ENCODE results near the gene AIG1.

AIG1 gene

GRCh38 chr6:143117108-143117507, 56.4 kb downstream of the AIG1 start:
- Histone ChIP-seq H3K9me3 (ENCODE audit: low read length) (no peaks in the 10 kb centered on the region), H3K9ac (ENCODE audit: low read length) (no peak overlapping the region), H3K9me2 (ENCODE audit: low read depth, low read length) (no peaks in the 10 kb centered on the region), H3K27me3 (ENCODE audit: insufficient read depth, low read length) (no peaks in the 10 kb centered on the region), H3F3A (ENCODE audit: insufficient read depth, low read length) (no peaks in the 10 kb centered on the region), H3K4me2 (ENCODE audit: low read length) (no peak overlapping the region), H3K36me3 (ENCODE audit: insufficient read depth, low read length) (no peaks in the 10 kb centered on the region), H3K4me1 (ENCODE audit: insufficient read depth, low read length, severe bottlenecking) (no peaks in the 10 kb centered on the region), H3K4me3 (ENCODE audit: low read depth, low read length, poor library complexity, severe bottlenecking) (no peak overlapping the region), H3K79me2 (ENCODE audit: insufficient read depth, low read length) (no peaks in the 10 kb centered on the region), H3K27ac (ENCODE audit: low read depth, low read length, poor library complexity, severe bottlenecking) (no peak overlapping the region), H4K20me1 (ENCODE audit: insufficient read depth, low read length) (no peaks in the 10 kb centered on the region), H2AFZ (ENCODE audit: low read length) (no peak overlapping the region)
- no peak for TF ChIP-seq CTCF (IDR thresholded peaks at IDR 0.05; ENCODE audit: low read length)
- TF ChIP-seq EZH2 (IDR thresholded peaks at IDR 0.05; ENCODE audit: borderline replicate concordance, low read length) = no peak

- no peaks in the 10 kb centered on the region for H3K9me3 ChIP-seq (ENCODE audit: low read length)
- no peaks in the 10 kb centered on the region for H3K79me2 ChIP-seq (ENCODE audit: insufficient read depth, low read length)
- H3F3A ChIP-seq (ENCODE audit: insufficient read depth, low read length) = no peaks in the 10 kb centered on the region
- H2AFZ ChIP-seq (ENCODE audit: low read length) = no peak overlapping the region
- H3K4me3 ChIP-seq (ENCODE audit: low read depth, low read length, poor library complexity, severe bottlenecking) = no peak overlapping the region
- TF ChIP-seq EZH2 (IDR thresholded peaks at IDR 0.05; ENCODE audit: borderline replicate concordance, low read length) (no peak), CTCF (IDR thresholded peaks at IDR 0.05; ENCODE audit: low read length) (no peak)
- H4K20me1 ChIP-seq (ENCODE audit: insufficient read depth, low read length) = no peaks in the 10 kb centered on the region
- H3K9me2 ChIP-seq (ENCODE audit: low read depth, low read length) = no peaks in the 10 kb centered on the region
- no peak overlapping the region for H3K27ac ChIP-seq (ENCODE audit: low read depth, low read length, poor library complexity, severe bottlenecking)
- H3K36me3 ChIP-seq (ENCODE audit: insufficient read depth, low read length) = no peaks in the 10 kb centered on the region
- H3K9ac ChIP-seq (ENCODE audit: low read length) = no peak overlapping the region
- no peaks in the 10 kb centered on the region for H3K4me1 ChIP-seq (ENCODE audit: insufficient read depth, low read length, severe bottlenecking)
- H3K4me2 ChIP-seq (ENCODE audit: low read length) = no peak overlapping the region
- H3K27me3 ChIP-seq (ENCODE audit: insufficient read depth, low read length) = no peaks in the 10 kb centered on the region
Measured at GRCh38 chr6:143119260-143119659, 58.6 kb downstream of the AIG1 start.

GRCh38 chr6:143123081-143123480, 62.4 kb downstream of the AIG1 start:
- no peak overlapping the region for H3K4me2 ChIP-seq (ENCODE audit: low read length)
- no peaks in the 10 kb centered on the region for H3F3A ChIP-seq (ENCODE audit: insufficient read depth, low read length)
- H2AFZ ChIP-seq (ENCODE audit: low read length) = no peak overlapping the region
- no peaks in the 10 kb centered on the region for H3K36me3 ChIP-seq (ENCODE audit: insufficient read depth, low read length)
- no peaks in the 10 kb centered on the region for H3K4me1 ChIP-seq (ENCODE audit: insufficient read depth, low read length, severe bottlenecking)
- no peak overlapping the region for H3K9ac ChIP-seq (ENCODE audit: low read length)
- H3K27me3 ChIP-seq (ENCODE audit: insufficient read depth, low read length) = no peaks in the 10 kb centered on the region
- no peaks in the 10 kb centered on the region for H4K20me1 ChIP-seq (ENCODE audit: insufficient read depth, low read length)
- no peak overlapping the region for H3K27ac ChIP-seq (ENCODE audit: low read depth, low read length, poor library complexity, severe bottlenecking)
- H3K9me3 ChIP-seq (ENCODE audit: low read length) = no peaks in the 10 kb centered on the region
- H3K4me3 ChIP-seq (ENCODE audit: low read depth, low read length, poor library complexity, severe bottlenecking) = no peak overlapping the region
- no peak for TF ChIP-seq CTCF (IDR thresholded peaks at IDR 0.05; ENCODE audit: low read length)
- no peak for TF ChIP-seq EZH2 (IDR thresholded peaks at IDR 0.05; ENCODE audit: borderline replicate concordance, low read length)
- no peaks in the 10 kb centered on the region for H3K9me2 ChIP-seq (ENCODE audit: low read depth, low read length)
- no peaks in the 10 kb centered on the region for H3K79me2 ChIP-seq (ENCODE audit: insufficient read depth, low read length)

Measured in OCI-LY1 (cell line).